Kidney epithelial cell (primary cell): ENCODE data around the gene CYP1A2. TPM values are rescaled to one million over a fixed set of nuclear protein-coding genes. Genes with fewer than 3 reads are reported as not detected.

Experiments used
- DNase-seq: peaks from one replicate; pipeline ENCODE4 v3.0.0-alpha.2; 2010; ENCODE audit warnings: low read depth
- H3K27me3 ChIP-seq: 2 replicates; pipeline ENCODE4 v1.6.0; 2011; ENCODE audit warnings: low read length; ENCODE audit not compliant: control insufficient read depth, insufficient read depth
- H3K36me3 ChIP-seq: 2 replicates; pipeline ENCODE4 v1.5.1; 2011; ENCODE audit warnings: low read length; ENCODE audit not compliant: control insufficient read depth, insufficient read depth
- H3K4me3 ChIP-seq: 2 replicates; pipeline ENCODE4 v1.5.1; 2011; ENCODE audit warnings: low read depth, mild to moderate bottlenecking, control low read depth, low read length
- total RNA-seq: library from RNA; depleted of rRNA; stranded (reverse); fragments of >200 nt; gene quantifications from 2 replicates; pipeline ENCODE4 v1.2.3, GENCODE V29; 2015
- TF ChIP-seq, protein P1 (sequence below): IDR thresholded peaks from 2 replicates; pipeline ENCODE4 v1.5.1; 2011; ENCODE audit warnings: mild to moderate bottlenecking, moderate library complexity, low read length, control low read depth, inconsistent platforms; ENCODE audit not compliant: insufficient read depth, poor library complexity, severe bottlenecking

The CYP1A2 gene, protein sequence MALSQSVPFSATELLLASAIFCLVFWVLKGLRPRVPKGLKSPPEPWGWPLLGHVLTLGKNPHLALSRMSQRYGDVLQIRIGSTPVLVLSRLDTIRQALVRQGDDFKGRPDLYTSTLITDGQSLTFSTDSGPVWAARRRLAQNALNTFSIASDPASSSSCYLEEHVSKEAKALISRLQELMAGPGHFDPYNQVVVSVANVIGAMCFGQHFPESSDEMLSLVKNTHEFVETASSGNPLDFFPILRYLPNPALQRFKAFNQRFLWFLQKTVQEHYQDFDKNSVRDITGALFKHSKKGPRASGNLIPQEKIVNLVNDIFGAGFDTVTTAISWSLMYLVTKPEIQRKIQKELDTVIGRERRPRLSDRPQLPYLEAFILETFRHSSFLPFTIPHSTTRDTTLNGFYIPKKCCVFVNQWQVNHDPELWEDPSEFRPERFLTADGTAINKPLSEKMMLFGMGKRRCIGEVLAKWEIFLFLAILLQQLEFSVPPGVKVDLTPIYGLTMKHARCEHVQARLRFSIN
- total RNA-seq = not detected in 2 replicates

DNA sequence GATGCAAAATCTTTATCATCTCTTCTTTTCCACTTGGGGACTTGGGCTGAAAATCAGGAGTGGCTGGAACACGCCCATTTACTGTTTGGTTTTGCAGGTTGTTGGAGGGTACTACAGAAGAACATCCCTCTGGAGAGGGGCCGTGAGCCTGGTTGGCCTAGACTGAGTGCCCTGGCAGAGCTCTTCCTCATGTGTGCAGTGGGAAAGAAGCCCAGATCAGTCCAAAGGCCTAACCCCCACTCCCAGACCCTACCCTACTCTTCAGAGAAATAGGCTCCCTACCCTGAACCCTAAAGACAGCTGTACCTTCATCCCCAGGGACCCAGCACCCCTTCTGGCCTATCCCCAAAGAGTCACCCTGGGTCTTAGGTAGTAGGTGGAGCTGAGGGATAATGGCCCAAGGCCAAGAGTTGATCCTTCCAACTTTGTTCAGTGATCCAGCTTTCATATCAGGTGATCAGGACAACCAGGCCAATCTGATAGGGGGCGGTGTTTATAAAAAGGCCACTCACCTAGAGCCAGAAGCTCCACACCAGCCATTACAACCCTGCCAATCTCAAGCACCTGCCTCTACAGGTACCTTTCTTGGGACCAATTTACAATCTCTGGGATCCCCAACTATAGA, at the start of gene CYP1A2:
Gene CYP1A2 (plus strand): TSS at position 524 of the 625 bp plus-strand sequence. CDS start 894 bp downstream, outside the sequence.
- DNase-seq = no peak
- Histone ChIP-seq H3K36me3 (no peaks in the 10 kb centered on the region), H3K4me3 (no peak within 1 kb of the TSS), H3K27me3 (no peaks in the 10 kb centered on the region)
- TF ChIP-seq, protein P1, sequence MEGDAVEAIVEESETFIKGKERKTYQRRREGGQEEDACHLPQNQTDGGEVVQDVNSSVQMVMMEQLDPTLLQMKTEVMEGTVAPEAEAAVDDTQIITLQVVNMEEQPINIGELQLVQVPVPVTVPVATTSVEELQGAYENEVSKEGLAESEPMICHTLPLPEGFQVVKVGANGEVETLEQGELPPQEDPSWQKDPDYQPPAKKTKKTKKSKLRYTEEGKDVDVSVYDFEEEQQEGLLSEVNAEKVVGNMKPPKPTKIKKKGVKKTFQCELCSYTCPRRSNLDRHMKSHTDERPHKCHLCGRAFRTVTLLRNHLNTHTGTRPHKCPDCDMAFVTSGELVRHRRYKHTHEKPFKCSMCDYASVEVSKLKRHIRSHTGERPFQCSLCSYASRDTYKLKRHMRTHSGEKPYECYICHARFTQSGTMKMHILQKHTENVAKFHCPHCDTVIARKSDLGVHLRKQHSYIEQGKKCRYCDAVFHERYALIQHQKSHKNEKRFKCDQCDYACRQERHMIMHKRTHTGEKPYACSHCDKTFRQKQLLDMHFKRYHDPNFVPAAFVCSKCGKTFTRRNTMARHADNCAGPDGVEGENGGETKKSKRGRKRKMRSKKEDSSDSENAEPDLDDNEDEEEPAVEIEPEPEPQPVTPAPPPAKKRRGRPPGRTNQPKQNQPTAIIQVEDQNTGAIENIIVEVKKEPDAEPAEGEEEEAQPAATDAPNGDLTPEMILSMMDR = no peak

DNA sequence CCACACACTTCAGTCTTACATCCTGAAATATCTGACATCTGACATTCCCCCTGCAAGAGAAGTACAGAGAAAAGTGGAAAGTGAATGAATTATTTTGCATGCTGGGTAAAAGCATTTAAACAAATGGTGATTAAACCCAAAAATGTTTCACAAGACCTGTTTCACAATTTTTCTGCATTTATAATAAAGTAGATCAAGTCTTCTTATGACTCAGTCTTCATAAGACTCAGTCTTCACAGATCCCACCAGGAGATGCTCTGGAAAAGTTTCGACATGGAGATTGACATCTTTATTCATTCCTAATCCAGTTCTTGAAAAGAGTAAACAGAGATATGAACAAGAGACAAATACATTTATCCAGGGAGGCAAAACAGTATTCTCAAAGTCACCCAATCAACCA, 39.6 kb upstream of the CYP1A2 start:
- TF ChIP-seq, protein P1 = no peak
- Histone ChIP-seq H3K36me3 (no peaks in the 10 kb centered on the region), H3K27me3 (peaks cover 10% of the 10 kb centered on the region), H3K4me3 (no peak overlapping the region)
- no peak for DNase-seq

DNA sequence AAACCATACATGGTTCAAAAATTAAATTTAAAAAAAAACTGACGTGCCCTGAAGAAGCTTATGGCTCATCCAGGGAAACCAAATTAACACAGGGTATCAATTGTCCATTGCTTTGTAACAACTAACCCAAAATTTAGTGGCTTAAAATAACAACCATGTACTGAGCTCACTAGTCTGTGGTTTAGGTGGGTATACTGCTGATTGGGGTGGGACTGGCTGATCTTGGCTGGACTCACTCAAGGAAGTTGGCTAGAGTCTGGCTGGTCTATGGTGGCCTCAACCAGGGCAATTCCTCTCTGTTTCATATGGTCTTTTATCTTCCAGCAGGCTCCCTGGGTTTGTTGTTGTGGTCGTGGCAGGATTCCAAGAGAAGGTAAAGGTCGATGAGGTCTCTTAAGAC, 38.8 kb upstream of the CYP1A2 start:
- no peak for DNase-seq
- TF ChIP-seq, protein P1 = no peak
- H3K36me3 ChIP-seq = no peaks in the 10 kb centered on the region
- no peak overlapping the region for H3K4me3 ChIP-seq
- H3K27me3 ChIP-seq = peaks cover 10% of the 10 kb centered on the region

DNA sequence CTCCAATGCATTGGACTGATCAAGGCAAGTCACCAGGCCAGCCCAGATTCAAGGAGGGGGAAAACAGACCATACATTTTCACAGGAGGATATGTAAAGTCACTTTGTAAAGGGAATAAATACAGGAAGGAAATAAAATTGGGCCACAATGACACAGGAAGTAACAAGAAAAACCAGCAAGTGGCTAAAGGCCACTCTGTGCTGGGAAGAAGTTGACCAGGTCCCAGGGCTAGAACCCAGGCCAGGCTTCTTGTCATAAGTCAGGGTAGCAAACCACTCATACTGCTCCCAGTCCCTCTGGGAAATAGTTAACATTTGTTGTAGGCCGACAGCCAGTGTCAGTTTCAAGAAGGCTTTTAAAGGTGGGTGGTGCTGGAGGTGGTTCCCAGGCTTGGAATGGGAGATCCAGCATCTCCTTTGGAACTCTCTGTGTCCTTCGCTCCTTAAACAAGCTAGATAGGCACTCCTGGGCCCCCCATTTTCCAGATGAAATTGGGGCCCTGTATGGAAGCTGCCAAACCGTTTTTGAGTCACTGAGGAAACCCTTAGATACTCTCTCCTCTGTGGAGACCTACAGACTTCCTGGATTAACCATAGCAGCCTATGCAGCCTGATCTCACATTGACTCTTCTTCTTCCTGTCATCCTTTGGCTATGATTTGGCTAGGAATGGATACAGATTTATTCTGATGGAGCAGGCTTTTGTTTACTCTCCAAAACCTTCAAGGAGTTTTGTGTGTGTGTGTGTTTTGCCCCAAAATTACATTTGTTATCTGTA, 38.1 kb upstream of the CYP1A2 start:
- H3K4me3 ChIP-seq = no peak overlapping the region
- H3K27me3 ChIP-seq = peaks cover 10% of the 10 kb centered on the region
- TF ChIP-seq, protein P1 = no peak
- H3K36me3 ChIP-seq = no peaks in the 10 kb centered on the region
- DNase-seq = no peak

DNA sequence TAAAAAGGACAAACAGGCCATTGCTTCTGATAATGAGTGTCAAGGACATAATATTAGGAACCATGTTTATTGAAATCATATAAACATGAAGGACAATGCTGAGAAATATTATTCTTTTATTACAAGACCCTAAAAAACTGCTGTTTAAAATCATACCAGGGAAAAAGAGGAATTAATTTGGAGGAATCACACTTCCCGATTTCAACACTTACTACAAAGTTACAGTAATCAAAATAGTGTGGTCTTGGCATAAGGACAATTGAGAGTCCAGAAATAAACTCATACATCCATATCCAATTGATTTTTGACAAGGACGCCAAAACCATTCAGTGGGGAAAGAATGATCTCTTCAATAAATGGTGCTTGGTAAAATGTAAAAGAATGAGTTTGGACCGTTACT, 36.3 kb upstream of the CYP1A2 start:
- no peaks in the 10 kb centered on the region for H3K36me3 ChIP-seq
- DNase-seq = no peak
- H3K27me3 ChIP-seq = peaks cover 8% of the 10 kb centered on the region
- TF ChIP-seq, protein P1 = no peak
- no peak overlapping the region for H3K4me3 ChIP-seq
